A673 (cell line): ENCODE data around the gene COLGALT1.

Experiments
- EZH2 ChIP-seq: fragments of 200-600 bp; sonication (generic); IDR thresholded peaks from 2 replicates; pipeline ENCODE4 v1.6.1; 2017; ENCODE audit warnings: borderline replicate concordance, low read depth, mild to moderate bottlenecking, mixed read lengths, antibody characterized with exemption, low read length; ENCODE audit not compliant: poor library complexity, severe bottlenecking
- TF ChIP-seq, protein P1 (sequence below): fragments of 300-800, 200-600 bp; sonication (generic); conservative IDR thresholded peaks from 2 replicates; pipeline ENCODE4 v1.5.1; 2017; ENCODE audit warnings: low read depth, mild to moderate bottlenecking, antibody characterized with exemption, low read length, moderate library complexity, mixed read lengths

- TF ChIP-seq, protein P1, sequence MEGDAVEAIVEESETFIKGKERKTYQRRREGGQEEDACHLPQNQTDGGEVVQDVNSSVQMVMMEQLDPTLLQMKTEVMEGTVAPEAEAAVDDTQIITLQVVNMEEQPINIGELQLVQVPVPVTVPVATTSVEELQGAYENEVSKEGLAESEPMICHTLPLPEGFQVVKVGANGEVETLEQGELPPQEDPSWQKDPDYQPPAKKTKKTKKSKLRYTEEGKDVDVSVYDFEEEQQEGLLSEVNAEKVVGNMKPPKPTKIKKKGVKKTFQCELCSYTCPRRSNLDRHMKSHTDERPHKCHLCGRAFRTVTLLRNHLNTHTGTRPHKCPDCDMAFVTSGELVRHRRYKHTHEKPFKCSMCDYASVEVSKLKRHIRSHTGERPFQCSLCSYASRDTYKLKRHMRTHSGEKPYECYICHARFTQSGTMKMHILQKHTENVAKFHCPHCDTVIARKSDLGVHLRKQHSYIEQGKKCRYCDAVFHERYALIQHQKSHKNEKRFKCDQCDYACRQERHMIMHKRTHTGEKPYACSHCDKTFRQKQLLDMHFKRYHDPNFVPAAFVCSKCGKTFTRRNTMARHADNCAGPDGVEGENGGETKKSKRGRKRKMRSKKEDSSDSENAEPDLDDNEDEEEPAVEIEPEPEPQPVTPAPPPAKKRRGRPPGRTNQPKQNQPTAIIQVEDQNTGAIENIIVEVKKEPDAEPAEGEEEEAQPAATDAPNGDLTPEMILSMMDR: no peak
- no peak for TF ChIP-seq EZH2
Measured at GRCh38 chr19:17576758-17577456, 21.5 kb downstream of the COLGALT1 start.
